Measurements from ENCODE around the gene MOB3A. TPM values are rescaled to one million over a fixed set of nuclear protein-coding genes. Genes with fewer than 3 reads are reported as not detected.
A peak's percentile ranks its signal among the peaks of the same experiment; 100 is the strongest.

Gene MOB3A
- total RNA-seq, 2 experiments from 2014 or later = 148 to 156 TPM

DNA sequence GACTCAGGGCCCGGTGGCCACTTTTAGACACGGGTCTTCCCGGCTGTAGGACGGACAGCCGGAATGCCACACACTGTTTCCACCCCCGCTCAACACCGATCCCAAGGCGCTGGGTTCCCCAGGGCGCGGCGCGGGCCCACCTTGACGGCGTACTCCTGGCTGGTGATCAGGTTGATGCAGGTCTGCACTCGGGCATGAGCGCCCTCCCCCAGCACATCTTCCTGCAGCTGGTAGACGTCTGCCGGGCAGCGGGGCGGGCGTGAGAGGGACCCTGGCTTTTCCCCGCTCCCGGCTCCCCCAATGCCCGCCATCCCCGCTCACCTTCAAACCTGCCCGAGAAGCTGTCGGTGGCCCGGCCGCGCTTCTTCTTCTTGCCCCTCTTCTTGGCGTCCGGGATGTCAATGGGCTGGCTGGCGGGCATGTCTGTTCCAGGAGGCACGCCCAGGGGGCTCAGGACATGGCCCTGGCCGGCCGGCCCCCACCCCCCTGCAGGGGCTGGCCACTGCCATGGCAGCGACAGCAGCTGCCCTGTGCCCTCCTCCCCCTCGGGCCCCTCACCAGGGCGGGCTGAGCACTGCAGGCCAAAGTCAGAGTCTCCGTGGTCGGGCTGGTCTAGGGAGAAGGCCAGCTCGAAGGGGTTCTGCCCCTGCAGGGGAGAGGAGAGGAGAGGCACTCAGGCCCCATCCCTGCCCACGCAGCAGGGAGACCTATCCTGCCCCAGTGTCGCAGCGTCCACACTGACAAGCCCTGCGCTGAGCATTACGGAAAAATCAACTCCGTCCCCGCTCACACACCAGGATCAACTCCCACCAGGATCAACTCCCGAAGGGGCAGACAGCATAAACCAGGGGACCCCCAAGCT lies 49.8 kb downstream of the MOB3A start:
- H3K27ac Mint-ChIP-seq = no peak overlapping the region
- H3K27me3 Mint-ChIP-seq = no peaks in the 10 kb centered on the region
- intact Hi-C loops (cut with DNase I, micrococcal nuclease) = no loop called here
- H3K4me3 Mint-ChIP-seq = no peak overlapping the region
- ChIA-PET CTCF (no interaction called here), POLR2A (interaction anchor here (0.6 kb wide), 1 partner anchor 44 kb away, joined by 3 read pairs; no protein-coding TSS in a partner anchor)
- no peaks in the 10 kb centered on the region for H3K9me3 Mint-ChIP-seq (ENCODE audit: low read depth)
- H3K36me3 Mint-ChIP-seq (ENCODE audit: low read depth) = peaks cover 12% of the 10 kb centered on the region
- ATAC-seq (no peak), DNase-seq (no peak)
- H3K4me1 Mint-ChIP-seq = peaks cover 34% of the 10 kb centered on the region

DNA sequence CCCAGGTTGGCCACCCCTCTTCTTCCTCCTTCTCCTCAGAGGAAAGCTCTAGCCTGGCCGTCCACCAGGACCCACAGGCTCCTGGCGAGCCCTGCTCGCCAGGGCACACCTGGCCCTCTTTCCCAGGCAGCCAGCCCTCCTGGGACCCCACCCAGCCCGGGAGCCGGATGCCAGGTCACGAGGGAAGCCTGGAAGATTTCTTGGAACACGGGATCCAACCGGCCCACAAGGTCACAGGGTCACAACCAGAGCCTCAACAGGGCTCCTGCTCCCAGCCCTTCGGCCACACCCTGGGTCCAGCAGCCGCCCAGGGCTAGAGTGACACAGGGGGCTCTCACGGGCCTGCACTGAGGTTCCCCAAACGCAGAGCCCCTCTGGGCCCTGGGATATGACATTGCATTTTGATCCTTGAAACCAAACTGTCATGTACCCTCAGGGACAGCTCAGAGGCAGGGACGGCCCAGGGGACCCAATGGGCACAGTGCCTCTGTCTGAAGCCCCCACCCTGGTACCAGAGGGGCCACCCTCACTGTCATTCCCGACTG lies 50.6 kb downstream of the MOB3A start:
- peaks cover 39% of the 10 kb centered on the region for H3K4me1 Mint-ChIP-seq
- H3K27ac Mint-ChIP-seq = no peak overlapping the region
- peaks cover 16% of the 10 kb centered on the region for H3K36me3 Mint-ChIP-seq (ENCODE audit: low read depth)
- H3K9me3 Mint-ChIP-seq (ENCODE audit: low read depth) = no peaks in the 10 kb centered on the region
- ChIA-PET CTCF (no interaction called here), POLR2A (no interaction called here)
- no peaks in the 10 kb centered on the region for H3K27me3 Mint-ChIP-seq
- H3K4me3 Mint-ChIP-seq = no peak overlapping the region
- intact Hi-C loops (cut with DNase I, micrococcal nuclease) = no loop called here
- ATAC-seq (no peak), DNase-seq (no peak)

DNA sequence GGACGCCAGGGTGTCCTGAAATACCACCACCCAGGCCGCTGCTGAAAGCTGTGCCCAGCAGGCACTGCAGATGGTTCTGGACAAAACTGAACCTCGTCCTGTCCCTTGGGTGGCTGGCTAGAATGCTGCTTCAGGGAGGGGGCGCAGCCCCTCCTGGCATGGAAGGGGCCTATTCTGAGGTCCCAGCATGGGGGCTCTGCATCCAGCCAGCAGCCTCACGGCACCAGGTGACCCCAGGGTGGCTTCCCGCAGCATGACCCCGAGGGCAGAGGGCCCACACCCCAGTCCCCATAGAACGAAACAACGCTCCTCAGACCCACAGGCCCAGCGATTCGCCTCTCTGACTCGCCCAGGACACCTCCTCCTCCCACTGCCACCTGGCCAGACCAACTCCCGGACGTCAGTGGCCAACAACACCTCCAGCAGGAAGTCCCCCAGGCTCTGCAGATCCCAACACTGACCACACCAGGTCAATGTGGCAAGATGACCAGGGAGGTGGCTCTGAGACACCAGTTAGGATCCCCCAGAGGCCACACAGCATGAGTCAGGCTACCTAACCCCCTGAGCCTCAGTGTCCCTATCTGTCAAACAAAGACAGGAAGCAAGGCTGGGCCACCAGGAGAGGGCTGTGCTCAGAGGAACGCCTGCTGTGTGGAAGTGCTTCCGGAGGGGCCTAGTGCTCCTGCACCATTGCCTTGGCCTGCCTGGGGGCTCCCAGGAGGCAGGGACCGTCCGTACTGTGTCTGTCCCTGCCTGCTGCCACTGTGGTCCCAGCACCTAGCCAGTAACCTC lies 51.2 kb downstream of the MOB3A start:
- H3K9me3 Mint-ChIP-seq (ENCODE audit: low read depth) = no peaks in the 10 kb centered on the region
- H3K4me3 Mint-ChIP-seq = no peak overlapping the region

DNA sequence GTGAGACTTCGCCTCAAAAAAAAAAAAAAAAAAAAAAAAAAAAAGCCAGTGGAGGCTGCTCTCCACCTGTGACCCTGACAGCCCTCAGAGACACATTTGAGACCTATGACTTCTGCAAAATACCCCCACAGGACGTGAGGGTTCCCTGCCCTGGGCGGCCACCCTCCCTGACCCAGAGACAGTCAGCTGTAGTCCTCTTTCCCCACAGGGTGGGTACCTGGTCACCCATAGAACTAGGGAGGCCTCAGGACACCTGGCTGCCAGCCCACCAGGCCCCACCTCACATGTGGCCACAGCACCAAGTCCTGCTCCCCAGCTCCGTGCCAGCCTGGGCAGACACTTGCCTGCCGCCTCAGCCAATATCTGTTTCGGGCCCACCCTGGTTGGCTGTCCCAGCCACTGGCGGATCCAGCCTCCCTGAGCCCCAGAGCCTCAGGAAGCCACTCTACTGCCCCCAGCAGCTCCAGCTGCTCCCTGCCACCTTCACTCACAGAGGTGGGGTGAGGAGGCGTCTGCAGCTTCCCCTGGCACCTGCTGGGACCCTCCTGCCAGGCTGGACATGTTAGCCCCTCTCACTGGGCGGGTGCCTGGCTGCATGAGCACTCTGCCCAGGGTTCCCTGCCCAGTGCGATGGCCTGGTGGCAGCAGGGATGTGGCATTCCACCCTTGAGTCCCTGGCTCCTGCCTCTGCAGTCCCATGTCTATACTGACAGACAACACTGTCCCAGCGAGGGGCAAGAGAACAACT lies 52.0 kb downstream of the MOB3A start:
- H3K27me3 Mint-ChIP-seq = no peaks in the 10 kb centered on the region
- H3K27ac Mint-ChIP-seq = no peak overlapping the region
- no peaks in the 10 kb centered on the region for H3K9me3 Mint-ChIP-seq (ENCODE audit: low read depth)
- ATAC-seq = no peak
- intact Hi-C loops (cut with DNase I, micrococcal nuclease) = loop anchor here in 1 of 2 experiments (2.0 kb wide), 3 partner anchors 41 to 225 kb away; no protein-coding TSS in a partner anchor
- H3K36me3 Mint-ChIP-seq (ENCODE audit: low read depth) = peaks cover 18% of the 10 kb centered on the region
- no peak overlapping the region for H3K4me3 Mint-ChIP-seq
- no peak for DNase-seq
- H3K4me1 Mint-ChIP-seq = peaks cover 37% of the 10 kb centered on the region
- ChIA-PET CTCF (interaction anchor here (0.6 to 1.0 kb wide), 2 partner anchors 15 to 48 kb away, joined by 3 read pairs; no protein-coding TSS in a partner anchor), POLR2A (no interaction called here)

More for the DNA sequence above, 51.2 kb downstream of the MOB3A start:
- POLR2A ChIA-PET = no interaction called here
- CTCF ChIA-PET = interaction anchor here (1.0 kb wide), 1 partner anchor 14 kb away, joined by 3 read pairs; no protein-coding TSS in a partner anchor
- H3K36me3 Mint-ChIP-seq (ENCODE audit: low read depth) = peaks cover 18% of the 10 kb centered on the region
- no peaks in the 10 kb centered on the region for H3K27me3 Mint-ChIP-seq
- peak overlapping the region; percentile 76 for H3K27ac Mint-ChIP-seq
- intact Hi-C loops (cut with DNase I, micrococcal nuclease) = no loop called here
- ATAC-seq = no peak
- DNase-seq = no peak
- peaks cover 39% of the 10 kb centered on the region for H3K4me1 Mint-ChIP-seq

DNA sequence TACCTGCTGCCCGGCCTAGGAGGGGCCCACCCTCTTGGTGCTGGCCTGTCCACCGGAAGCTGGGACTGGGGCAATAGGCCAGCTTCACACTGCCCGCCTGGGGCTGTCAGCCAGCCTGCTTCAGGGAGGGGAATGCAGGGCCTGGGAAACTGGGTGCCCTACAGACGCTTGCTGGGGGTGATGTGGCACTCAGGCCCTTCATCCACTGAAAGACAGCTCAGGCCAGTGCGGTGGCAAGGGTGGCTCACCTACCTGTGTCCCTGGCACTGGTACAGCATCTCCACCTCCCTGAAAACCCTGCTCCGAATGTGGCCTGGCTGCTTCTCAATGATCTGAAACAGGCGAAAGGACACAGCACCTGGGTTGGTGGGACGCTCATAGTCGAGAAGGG lies 52.9 kb downstream of the MOB3A start:
- CTCF ChIA-PET = interaction anchor here (0.6 to 1.3 kb wide), 2 partner anchors 11 to 23 kb away, joined by 3 to 5 read pairs; no protein-coding TSS in a partner anchor
- H3K4me1 Mint-ChIP-seq = peaks cover 30% of the 10 kb centered on the region
- intact Hi-C loops (cut with DNase I, micrococcal nuclease) = loop anchor here in 1 of 2 experiments (2.0 kb wide), 3 partner anchors 42 to 226 kb away; no protein-coding TSS in a partner anchor

DNA sequence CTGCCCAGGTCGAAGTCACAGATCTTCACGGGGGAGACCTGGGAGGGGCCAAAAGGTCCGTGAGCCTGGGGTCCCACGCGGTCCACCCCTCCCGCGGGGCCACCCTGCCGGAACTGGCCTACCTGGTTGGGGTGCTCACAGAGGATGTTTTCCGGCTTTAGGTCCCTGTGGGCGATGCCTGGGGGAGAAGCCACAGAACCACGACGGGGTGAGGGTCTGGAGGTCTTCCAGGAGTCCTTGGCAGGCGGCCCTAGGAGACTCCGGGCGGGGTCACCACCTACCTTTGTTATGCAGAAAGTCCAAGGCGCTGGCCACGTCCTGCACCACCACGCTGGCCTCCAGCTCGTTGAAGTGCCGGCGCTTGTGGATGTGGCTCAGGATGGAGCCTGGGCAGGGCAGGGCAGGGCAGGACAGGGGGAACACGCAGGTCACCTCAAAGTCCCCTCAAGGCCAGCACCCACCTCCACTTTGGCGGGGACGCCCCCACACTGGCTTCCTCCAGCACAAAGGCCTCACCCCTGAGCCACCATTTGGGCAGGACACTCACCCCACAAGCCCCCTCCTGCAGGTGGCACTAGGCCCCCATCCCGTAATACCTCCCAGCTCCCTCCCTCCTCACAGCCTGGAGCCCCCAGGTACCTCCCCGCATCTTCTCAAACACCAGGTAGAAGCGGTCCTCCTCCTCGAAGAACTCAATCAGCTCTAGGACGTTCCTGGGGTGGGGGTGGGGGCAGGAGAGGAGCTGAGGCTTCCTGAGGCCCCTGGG lies 53.5 kb downstream of the MOB3A start:
- Mint-ChIP-seq H3K27me3 (no peaks in the 10 kb centered on the region), H3K4me3 (peak overlapping the region; percentile 67), H3K36me3 (ENCODE audit: low read depth) (peaks cover 21% of the 10 kb centered on the region), H3K4me1 (peaks cover 25% of the 10 kb centered on the region), H3K9me3 (ENCODE audit: low read depth) (no peaks in the 10 kb centered on the region), H3K27ac (peak overlapping the region; percentile 83)
- no peak for ATAC-seq
- CTCF ChIA-PET = interaction anchor here (0.6 to 1.3 kb wide), 5 partner anchors 11 to 202 kb away, joined by 3 to 5 read pairs (median 4); no protein-coding TSS in a partner anchor
- intact Hi-C loops (cut with DNase I, micrococcal nuclease) = loop anchor here (1.0 to 2.0 kb wide), 11 partner anchors 8 to 226 kb away; partner anchors contain the start of genes ADAT3 (in 1 of the 2), AP3D1 (in 1 of the 2), DOT1L (in 1 of the 2) and IZUMO4 (in 1 of the 2)
- POLR2A ChIA-PET = interaction anchor here (0.6 to 2.9 kb wide), 8 partner anchors 8 to 433 kb away, joined by 3 to 20 read pairs (median 4); partner anchors contain the start of gene GADD45B
- peak; percentile 38 for DNase-seq

More for the DNA sequence above, 52.9 kb downstream of the MOB3A start:
- Mint-ChIP-seq H3K36me3 (ENCODE audit: low read depth) (peaks cover 17% of the 10 kb centered on the region), H3K9me3 (ENCODE audit: low read depth) (no peaks in the 10 kb centered on the region), H3K27me3 (no peaks in the 10 kb centered on the region), H3K27ac (peak overlapping the region; percentile 84), H3K4me3 (peak overlapping the region; percentile 67)
- peak; percentile 19 for DNase-seq
- no peak for ATAC-seq
- POLR2A ChIA-PET = interaction anchor here (1.6 kb wide), 1 partner anchor 50 kb away, joined by 7 read pairs; no protein-coding TSS in a partner anchor

DNA sequence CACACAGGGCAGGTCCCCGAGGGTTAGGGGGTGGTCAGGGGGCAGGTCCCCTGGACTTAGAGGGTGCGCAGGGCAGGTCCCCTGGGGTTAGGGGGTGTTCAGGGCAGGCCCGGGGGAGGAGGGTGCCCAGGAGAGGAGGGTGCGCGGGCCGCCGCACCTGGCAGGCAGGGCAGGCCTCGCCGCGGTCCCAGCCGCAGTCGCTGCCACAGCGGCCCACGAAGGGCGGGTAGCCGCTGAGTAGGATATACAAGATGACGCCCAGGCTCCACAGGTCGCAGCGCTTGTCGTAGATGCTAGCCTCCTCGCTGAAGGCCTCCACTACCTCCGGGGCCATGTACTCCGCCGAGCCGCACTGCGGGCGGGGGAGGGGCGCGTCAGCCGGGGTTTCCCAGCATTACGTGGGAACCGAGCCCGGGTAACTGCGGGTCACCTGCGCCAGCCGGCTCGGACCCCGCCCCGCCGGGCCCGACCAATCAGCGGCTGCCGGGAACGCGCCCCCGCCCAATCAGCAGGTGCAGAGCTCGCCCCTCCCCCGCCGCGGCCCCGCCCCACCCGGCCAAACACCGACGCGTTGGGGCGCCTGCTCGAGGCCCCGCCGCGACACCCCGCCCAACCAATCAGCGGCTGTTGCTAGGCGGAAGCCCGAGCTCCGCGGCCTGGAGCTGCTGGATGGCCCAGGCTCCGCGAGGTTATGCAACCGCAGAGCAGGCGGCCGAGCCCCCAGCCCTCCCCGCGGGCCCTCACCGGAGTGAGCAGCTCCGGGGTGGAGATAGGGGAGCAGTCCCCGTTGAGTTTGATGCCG lies 54.2 kb downstream of the MOB3A start:
- Mint-ChIP-seq H3K36me3 (ENCODE audit: low read depth) (peaks cover 21% of the 10 kb centered on the region), H3K9me3 (ENCODE audit: low read depth) (no peaks in the 10 kb centered on the region), H3K27ac (peak overlapping the region; percentile 88), H3K4me1 (peaks cover 17% of the 10 kb centered on the region), H3K27me3 (no peaks in the 10 kb centered on the region), H3K4me3 (peak overlapping the region; percentile 73)
- CTCF ChIA-PET = interaction anchor here (0.5 to 1.3 kb wide), 5 partner anchors 10 to 271 kb away, joined by 3 to 5 read pairs (median 3); no protein-coding TSS in a partner anchor
- POLR2A ChIA-PET = interaction anchor here (0.6 to 2.9 kb wide), 10 partner anchors 8 to 434 kb away, joined by 3 to 20 read pairs (median 4); partner anchors contain the start of gene GADD45B
- intact Hi-C loops (cut with DNase I, micrococcal nuclease) = loop anchor here (1.0 to 2.0 kb wide), 11 partner anchors 8 to 227 kb away; partner anchors contain the start of genes ADAT3 (in 1 of the 2), AP3D1 (in 1 of the 2), DOT1L (in 1 of the 2) and IZUMO4 (in 1 of the 2)
- ATAC-seq (peak; percentile 88), DNase-seq (peak; percentile 100)

DNA sequence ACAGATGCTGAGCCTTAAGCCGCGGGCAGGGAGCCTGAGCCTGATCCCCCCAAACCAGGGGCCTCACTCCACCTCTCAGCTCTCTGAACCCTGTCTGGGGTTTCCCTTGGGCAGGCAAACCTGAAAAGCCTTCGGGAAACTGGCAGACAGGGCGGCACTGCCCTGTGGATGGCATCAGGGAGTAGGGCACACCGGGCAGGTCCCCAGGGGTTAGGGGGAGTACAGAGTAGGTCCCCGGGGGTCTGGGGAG lies 54.8 kb downstream of the MOB3A start:
- peaks cover 16% of the 10 kb centered on the region for H3K4me1 Mint-ChIP-seq
- ChIA-PET CTCF (interaction anchor here (0.5 kb wide), 1 partner anchor 272 kb away, joined by 3 read pairs; no protein-coding TSS in a partner anchor), POLR2A (interaction anchor here (0.6 to 2.9 kb wide), 3 partner anchors 9 to 64 kb away, joined by 3 to 20 read pairs (median 3); no protein-coding TSS in a partner anchor)
- intact Hi-C loops (cut with DNase I, micrococcal nuclease) = no loop called here
- ATAC-seq (no peak), DNase-seq (no peak)
- peak overlapping the region; percentile 88 for H3K27ac Mint-ChIP-seq
- H3K27me3 Mint-ChIP-seq = no peaks in the 10 kb centered on the region
- peak overlapping the region; percentile 73 for H3K4me3 Mint-ChIP-seq
- H3K36me3 Mint-ChIP-seq (ENCODE audit: low read depth) = peaks cover 21% of the 10 kb centered on the region
- H3K9me3 Mint-ChIP-seq (ENCODE audit: low read depth) = no peaks in the 10 kb centered on the region

DNA sequence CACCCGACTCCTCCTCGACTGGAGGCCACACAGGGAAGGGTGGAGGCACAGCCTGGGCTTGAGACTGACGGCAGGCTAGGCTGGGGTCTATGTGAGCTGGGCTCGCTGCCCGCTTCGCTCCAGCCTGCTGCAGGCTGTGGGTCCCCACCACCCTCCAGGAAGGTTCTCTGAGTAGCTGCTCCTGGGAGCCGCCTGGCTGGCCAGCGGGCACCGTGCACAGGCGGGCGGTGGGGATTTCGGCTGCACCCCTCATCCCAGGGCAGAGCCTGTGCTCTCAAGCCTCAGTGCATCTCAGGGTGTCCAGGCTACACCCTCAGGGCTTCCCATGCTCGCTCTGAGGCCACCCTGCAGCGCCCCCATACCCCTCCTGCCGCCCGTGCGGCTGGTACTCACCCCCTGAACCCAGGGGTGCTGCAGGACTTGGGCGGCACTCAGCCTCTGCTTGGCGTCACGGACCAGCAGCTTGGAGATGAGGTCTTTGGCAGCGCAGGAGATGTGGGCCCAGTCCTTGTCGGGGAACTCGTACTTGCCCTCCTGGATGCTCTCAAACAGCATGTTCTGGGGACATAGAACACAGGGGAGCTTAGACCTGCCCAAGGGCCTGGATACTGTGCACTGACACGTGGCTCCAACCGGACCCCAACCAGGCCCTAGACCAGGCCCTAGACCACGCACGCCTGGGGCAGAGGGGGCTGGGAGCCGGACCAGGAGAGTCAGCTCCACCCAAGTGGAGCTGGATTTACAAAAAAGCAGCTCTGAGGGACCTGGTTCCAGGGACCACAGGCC lies 55.3 kb downstream of the MOB3A start:
- ChIA-PET CTCF (interaction anchor here (0.5 kb wide), 1 partner anchor 272 kb away, joined by 3 read pairs; no protein-coding TSS in a partner anchor), POLR2A (interaction anchor here (0.6 to 2.9 kb wide), 3 partner anchors 8 to 64 kb away, joined by 3 to 20 read pairs (median 3); no protein-coding TSS in a partner anchor)
- intact Hi-C loops (cut with DNase I, micrococcal nuclease) = no loop called here
- peak overlapping the region; percentile 73 for H3K4me3 Mint-ChIP-seq
- H3K9me3 Mint-ChIP-seq (ENCODE audit: low read depth) = no peaks in the 10 kb centered on the region
- no peaks in the 10 kb centered on the region for H3K27me3 Mint-ChIP-seq
- H3K36me3 Mint-ChIP-seq (ENCODE audit: low read depth) = peaks cover 21% of the 10 kb centered on the region
- no peak for DNase-seq
- no peak for ATAC-seq
- H3K4me1 Mint-ChIP-seq = peaks cover 16% of the 10 kb centered on the region
- H3K27ac Mint-ChIP-seq = peak overlapping the region; percentile 88

Data from activated CD4-positive, alpha-beta T cell treated with anti-CD3 and anti-CD28 coated beads for 36 hours (primary cell).